ENCODE measurements around the gene NUP188.

DNA sequence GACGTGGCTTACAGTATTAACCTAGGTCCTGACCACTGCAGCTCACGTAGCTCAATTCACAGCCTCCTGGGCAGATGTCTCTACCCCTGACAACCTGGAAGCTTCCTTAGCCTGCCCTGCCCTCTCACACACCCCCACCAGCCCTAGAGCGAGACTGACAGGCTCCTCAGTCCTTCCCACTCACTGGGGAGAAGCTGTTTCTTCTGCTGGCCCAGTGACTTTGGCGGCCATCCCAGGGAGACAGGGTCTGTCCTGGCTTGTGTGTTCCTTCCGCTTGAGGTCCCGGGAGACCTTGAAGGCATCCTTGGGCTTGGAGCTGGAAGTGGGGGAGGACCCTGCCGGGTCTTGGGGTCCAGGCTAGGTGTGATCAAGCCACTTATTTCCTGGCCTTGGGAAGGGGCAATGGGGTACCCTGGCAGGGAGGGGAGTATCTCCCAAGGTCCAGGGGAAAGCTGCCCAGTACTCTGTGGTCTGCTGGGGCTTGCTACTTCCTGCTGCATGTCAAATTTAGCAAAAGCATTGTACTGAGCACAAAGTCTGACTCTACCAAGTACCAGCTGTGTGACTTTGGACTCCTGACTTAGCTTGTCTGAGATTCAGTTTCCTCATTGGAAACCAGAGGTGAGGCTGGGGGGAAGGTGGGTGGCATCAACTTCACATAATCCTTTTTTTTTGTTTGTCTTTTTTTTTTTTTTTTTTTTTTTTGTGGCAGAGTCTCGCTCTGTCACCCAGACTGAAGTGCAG, 90.8 kb downstream of the NUP188 start:
- TF ChIP-seq, protein P1, sequence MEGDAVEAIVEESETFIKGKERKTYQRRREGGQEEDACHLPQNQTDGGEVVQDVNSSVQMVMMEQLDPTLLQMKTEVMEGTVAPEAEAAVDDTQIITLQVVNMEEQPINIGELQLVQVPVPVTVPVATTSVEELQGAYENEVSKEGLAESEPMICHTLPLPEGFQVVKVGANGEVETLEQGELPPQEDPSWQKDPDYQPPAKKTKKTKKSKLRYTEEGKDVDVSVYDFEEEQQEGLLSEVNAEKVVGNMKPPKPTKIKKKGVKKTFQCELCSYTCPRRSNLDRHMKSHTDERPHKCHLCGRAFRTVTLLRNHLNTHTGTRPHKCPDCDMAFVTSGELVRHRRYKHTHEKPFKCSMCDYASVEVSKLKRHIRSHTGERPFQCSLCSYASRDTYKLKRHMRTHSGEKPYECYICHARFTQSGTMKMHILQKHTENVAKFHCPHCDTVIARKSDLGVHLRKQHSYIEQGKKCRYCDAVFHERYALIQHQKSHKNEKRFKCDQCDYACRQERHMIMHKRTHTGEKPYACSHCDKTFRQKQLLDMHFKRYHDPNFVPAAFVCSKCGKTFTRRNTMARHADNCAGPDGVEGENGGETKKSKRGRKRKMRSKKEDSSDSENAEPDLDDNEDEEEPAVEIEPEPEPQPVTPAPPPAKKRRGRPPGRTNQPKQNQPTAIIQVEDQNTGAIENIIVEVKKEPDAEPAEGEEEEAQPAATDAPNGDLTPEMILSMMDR (IDR thresholded peaks at IDR 0.05), result no peak
- TF ChIP-seq, protein P2, sequence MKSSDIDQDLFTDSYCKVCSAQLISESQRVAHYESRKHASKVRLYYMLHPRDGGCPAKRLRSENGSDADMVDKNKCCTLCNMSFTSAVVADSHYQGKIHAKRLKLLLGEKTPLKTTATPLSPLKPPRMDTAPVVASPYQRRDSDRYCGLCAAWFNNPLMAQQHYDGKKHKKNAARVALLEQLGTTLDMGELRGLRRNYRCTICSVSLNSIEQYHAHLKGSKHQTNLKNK (CRISPR knock-in tag; IDR thresholded peaks at IDR 0.05), result no peak
- TF ChIP-seq, protein P3, sequence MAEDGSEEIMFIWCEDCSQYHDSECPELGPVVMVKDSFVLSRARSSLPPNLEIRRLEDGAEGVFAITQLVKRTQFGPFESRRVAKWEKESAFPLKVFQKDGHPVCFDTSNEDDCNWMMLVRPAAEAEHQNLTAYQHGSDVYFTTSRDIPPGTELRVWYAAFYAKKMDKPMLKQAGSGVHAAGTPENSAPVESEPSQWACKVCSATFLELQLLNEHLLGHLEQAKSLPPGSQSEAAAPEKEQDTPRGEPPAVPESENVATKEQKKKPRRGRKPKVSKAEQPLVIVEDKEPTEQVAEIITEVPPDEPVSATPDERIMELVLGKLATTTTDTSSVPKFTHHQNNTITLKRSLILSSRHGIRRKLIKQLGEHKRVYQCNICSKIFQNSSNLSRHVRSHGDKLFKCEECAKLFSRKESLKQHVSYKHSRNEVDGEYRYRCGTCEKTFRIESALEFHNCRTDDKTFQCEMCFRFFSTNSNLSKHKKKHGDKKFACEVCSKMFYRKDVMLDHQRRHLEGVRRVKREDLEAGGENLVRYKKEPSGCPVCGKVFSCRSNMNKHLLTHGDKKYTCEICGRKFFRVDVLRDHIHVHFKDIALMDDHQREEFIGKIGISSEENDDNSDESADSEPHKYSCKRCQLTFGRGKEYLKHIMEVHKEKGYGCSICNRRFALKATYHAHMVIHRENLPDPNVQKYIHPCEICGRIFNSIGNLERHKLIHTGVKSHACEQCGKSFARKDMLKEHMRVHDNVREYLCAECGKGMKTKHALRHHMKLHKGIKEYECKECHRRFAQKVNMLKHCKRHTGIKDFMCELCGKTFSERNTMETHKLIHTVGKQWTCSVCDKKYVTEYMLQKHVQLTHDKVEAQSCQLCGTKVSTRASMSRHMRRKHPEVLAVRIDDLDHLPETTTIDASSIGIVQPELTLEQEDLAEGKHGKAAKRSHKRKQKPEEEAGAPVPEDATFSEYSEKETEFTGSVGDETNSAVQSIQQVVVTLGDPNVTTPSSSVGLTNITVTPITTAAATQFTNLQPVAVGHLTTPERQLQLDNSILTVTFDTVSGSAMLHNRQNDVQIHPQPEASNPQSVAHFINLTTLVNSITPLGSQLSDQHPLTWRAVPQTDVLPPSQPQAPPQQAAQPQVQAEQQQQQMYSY (CRISPR knock-in tag; IDR thresholded peaks at IDR 0.05), result no peak
- TF ChIP-seq, protein P4, sequence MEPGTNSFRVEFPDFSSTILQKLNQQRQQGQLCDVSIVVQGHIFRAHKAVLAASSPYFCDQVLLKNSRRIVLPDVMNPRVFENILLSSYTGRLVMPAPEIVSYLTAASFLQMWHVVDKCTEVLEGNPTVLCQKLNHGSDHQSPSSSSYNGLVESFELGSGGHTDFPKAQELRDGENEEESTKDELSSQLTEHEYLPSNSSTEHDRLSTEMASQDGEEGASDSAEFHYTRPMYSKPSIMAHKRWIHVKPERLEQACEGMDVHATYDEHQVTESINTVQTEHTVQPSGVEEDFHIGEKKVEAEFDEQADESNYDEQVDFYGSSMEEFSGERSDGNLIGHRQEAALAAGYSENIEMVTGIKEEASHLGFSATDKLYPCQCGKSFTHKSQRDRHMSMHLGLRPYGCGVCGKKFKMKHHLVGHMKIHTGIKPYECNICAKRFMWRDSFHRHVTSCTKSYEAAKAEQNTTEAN (CRISPR knock-in tag; IDR thresholded peaks at IDR 0.05), result no peak
- TF ChIP-seq, protein P5, sequence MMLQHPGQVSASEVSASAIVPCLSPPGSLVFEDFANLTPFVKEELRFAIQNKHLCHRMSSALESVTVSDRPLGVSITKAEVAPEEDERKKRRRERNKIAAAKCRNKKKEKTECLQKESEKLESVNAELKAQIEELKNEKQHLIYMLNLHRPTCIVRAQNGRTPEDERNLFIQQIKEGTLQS (CRISPR knock-in tag; conservative IDR thresholded peaks at IDR 0.05), result no peak
- no peak for TF ChIP-seq EMX1 (CRISPR knock-in tag; IDR thresholded peaks at IDR 0.05)
- no peak for TF ChIP-seq KAT7 (CRISPR knock-in tag; IDR thresholded peaks at IDR 0.05; ENCODE audit: borderline replicate concordance)

Measured in WTC11 (cell line).